Fibroblast of skin of abdomen (primary cell): Measurements from ENCODE around the gene CCDC124.
"Not testable (repeated sequence)": the region's sequence is repeated elsewhere in the genome, so short reads cannot be mapped to it uniquely, and the experiment has no call there.

Experiments used
- DNase-seq: peaks from one replicate; pipeline ENCODE4 v3.0.0-alpha.2; 2013

CCDC124 gene

DNA sequence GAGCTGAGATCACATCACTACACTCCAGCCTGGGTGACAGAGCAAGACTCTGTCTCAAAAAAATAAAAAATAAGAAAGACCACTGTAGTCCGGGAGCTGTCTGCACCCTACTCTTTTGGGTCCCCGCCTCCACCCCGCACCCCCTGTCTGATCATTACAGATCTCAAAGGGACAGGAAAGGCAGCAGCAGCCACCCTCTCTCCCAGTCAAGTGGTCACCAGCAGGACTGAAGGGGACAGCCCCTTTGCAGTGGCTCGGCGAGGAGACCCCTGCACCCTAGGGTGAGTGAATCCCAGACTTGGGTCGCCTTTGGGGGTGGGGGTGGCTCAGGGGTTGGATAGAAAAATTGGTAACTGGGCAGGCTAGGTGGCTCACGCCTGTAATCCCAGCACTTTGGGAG lies 21.6 kb downstream of the CCDC124 start:
- no peak for DNase-seq

DNA sequence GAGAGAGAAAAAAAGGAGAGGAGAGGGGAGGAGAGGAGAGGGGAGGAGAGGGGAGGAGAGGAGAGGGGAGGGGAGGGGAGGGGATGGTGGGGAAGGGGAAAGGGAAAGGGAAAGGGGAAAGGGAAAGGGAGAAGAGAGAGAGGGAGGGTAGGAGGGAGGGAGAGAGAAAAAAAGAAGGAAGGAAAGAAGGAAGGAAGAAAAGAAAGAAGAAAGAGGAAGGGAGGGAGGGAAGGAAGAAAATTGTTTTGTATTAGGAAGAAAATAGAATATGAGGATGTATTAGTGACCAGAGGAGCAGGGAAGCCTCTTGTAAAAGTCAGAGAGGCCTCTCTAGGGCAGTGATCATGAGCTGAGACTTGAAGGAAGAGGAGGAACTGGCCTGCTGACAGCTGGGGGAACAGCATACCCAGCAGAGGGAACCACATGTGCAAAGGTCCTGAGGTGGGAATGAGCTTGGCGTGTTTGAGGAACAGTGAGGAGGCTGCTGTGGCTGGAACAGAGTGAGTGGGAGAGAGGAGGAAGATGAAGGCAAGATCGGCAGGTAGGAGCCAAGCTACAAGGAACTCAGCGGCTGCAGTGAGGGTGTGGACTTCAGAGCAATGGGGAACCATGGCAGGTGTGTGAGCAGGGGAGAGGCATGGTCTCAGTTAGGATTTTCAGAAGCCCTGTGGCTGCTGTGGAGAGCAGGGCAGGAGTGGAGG lies 24.5 kb downstream of the CCDC124 start:
- DNase-seq, result no peak

DNA sequence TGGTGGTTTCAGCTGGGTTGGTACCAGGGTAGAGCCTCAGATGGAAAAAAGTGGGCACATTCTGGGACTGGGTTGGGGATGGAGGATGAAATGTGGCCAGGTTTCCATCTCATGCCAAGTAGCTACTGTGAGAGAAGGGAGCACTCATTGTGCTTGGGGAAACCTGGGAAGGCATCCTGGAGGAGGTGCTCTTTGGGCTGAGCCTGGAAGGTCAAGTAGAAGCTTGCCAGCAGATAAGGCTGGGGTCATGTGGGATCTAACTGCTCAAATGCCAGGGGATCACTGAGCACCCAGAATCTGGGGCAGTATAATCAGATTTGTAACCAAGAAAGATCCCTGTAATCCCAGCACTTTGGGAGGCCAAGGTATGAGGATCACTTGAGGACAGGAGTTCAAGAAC lies 25.1 kb downstream of the CCDC124 start:
- DNase-seq, result no peak

DNA sequence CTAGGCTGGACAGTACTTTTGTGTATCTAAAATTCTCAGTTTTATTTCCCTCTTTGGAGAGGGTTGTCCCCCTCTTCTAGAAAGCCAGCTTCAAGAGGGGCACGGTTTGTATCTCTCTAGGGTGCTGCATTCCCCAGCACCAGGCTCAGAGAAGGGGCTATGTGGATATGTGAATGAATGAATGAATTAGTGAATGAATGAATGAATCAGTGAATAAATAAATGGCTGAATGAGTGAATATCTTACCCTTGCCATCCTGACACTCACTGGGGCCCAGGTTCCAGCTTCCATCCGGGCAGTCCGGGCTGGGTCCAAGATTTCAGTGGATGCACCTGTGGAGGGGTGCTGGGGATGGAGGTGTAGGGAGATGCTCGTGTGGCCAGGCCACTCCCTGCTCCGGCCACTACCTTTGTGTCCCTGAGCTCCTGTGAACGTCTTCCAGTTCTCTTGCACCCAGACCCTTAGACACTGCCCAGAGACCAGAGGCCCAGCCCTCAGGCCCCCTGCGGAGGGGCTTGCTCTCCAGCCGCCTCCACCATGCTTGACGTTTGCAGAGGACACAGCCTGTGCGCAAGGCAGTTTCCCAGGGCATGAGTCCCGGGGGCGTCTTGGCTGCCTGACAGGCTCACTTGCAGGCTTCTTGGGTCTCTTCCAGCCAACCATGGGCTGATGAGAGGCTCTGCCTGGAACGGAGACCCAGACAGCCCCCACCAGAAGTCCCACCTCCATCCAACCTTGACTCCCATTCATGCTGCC lies 31.3 kb downstream of the CCDC124 start:
- no peak for DNase-seq

DNA sequence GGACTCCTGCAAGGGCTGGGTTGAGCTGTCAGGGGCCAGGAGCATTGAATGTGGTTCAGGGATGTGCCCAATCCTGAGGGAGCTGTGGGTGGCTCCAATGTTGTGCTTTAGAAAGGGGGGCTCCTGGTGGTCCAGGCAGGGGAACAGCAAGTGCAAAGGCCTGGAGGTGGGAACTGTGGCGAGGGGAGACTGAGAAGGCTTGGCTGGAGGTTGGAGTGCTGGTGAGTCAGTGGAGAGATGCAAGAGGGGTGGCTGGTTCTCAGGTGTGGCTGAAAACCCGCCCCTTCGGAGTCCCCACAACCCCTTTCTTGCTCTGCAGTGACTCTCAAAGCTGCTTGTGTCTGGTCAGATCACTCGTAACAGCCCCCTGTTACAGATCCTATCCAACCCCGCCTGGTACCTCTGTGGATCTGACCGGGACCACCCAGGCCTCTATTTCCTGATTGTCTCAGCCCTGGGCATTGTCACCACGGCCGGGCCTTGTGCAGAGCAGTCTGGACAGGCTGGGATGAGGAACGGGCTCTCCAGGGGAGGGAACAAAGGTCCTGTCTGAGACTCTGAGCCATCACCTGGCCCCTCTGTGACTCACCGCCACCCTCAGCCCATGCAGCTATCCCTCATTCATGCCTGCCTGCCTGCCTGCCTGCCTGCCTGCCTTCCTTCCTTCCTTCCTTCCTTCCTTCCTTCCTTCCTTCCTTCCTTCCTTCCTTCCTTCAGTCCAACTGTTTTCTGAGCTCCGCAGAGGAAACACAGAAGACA lies 32.7 kb downstream of the CCDC124 start:
- no peak for DNase-seq

DNA sequence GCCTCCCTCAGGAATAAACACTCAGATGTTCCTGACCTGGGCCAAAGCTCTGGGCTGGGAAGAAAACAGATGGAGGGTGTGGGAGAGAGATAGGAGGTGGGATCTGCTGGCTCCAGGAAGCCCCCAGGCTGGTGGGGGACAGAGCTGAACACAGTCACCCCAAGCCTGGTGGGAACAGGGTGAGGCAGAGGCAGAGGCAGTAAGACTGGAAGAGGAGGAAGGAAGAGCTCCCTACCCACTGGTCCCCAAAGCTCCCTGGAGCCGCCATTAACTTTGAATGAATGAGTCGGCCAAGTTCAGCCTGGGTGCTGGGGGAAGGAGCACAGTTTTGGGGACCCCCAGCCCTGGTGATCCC lies 33.3 kb downstream of the CCDC124 start:
- DNase-seq, result no peak

DNA sequence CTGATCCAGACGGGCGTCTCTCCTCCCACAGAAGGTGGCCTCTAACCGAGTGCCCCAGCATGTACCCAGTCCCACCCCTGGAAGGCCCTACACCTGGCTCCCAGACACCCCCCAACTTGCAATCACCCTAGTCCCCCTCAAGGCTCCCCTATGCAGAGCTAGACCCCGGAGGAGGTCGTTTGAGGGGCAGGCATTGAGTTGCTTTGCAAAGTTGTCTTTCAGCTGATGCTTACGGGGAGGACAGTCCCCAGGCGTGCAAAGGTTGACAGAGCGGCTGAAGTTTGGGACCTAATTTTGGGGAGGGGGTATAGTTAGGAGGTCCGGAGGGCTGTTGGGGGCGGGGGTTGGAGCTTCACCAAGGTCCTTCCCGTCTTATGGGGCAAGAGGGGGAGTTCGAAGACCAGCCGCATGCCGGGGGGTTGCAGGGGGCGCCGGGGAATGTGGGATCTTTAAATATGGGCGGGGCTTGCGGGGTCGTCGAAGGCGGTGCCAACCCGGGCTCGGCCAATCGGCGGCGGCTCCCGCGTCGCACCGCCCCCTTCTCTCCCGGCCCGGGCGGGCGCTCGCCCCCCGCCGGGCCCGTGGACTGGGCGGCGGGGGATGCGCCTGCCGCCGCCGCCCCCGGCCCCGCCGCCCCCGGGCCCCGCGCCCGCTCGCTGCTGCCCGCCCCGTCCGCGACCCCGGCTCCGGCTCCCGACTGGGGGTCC lies 33.9 kb downstream of the CCDC124 start, which contains the start of gene KCNN1:
TSS of gene KCNN1 (plus strand) at position 558 of the 707 bp plus-strand sequence. CDS start 6,782 bp downstream, outside the sequence.
- no peak for DNase-seq

DNA sequence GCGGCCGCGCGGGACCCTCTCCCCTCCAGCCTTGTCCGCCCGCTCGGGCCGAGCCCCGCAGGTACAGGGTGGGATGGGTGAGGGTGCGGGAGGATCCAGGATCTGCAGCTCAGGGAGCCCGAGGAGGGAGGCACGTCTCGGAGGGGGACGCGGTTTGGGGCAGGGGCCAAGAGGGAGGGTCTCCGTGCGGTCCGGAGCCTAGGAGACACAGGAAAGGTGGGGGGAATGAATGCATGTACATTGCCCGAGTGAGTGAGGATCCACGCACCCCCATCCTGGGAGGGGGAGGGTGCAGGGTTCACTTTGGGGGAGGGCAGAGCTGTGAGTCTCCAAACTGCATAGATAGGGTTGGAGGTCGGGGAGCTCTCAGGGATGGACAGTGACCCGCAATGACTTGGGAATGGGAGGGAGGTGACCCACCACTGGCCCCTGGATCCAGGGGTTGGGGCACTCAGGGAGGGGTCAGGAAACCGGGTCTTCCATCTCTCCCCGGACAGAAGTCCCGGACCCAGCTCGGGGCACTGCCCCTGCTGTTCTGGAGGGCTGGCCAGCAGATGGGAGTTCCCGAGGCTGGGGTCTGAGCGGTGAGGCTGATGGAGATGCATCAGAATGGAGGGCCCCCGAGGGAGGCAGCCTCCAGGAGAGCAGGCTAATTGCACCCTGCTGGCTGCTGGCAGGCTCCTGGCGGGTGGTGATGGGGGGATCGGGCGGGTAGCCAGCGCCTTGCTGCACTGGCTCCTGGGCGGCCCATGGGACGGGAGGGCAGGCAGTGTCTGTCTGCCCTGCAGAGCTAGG lies 34.6 kb downstream of the CCDC124 start:
- no peak for DNase-seq

DNA sequence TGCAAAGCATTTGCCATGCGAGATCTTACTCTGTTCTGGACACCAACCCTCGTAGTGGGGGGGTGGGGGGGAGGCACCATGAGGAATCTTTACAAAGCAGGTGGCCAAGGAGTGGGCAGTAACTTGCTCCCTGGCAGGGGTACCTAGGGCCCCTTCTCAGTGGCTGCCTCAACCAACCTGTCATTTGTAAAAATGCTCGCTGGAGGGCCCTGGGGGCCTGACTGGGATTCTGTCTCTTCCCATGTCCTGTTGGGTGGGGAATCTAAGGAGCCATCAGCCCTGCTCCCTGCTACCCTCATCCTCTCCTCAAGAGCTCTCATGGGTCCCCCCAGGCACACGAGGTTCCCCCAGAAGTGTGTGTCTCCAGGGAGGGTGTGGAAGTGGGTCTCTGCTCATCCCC lies 35.5 kb downstream of the CCDC124 start:
- DNase-seq, result no peak

DNA sequence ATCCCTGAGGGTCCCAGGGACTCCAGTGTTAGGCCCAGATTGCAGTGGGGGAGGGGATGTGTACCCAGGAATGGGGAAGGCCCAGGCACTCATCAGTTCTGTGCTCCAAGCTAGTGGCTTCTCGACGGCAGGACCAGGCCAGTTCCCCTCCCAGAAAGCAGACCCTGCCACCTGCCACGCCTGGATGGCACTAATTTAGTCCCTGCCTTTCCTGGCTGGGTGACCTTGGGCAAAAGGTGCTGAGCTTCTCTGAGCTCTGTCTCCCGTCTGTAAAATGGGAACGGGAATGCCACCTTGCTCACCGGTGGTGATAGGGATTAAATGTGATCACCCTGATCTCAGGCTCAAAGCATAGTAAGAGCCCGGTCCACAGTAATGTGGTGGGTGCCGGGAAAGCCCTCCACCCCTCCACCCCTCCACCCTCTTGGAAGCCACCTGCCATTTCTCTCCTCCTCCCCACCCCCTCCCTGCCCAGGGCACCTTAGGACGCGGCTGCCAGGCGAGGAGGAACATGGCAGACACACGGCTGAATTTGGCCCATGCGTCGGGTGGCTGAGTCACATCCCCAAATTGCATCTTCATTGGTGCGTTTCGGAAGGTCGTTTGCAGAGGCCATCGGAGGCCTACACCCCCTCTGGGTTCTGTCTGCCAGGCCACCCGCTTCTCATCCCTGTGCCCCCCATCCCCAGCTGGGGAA lies 36.4 kb downstream of the CCDC124 start:
- no peak for DNase-seq

DNA sequence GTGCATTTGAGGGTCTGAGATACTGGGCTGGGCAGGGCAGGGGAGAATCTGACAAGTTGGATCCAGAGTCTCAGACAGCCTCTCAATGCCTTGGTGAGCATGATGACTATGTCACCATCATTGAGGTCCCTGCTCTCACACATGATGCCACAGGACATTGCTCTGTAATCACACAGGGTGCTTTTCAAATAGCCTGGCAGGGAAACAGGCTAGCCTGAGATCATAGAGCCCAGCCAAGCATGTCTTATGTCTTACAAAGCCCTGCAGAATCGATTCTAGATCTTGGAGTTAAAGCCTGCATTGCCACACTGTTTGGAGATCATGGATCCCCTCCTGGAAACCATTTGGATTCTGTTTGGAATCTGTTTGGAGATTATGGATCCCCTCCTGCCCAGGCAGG lies 39.4 kb downstream of the CCDC124 start:
- no peak for DNase-seq

DNA sequence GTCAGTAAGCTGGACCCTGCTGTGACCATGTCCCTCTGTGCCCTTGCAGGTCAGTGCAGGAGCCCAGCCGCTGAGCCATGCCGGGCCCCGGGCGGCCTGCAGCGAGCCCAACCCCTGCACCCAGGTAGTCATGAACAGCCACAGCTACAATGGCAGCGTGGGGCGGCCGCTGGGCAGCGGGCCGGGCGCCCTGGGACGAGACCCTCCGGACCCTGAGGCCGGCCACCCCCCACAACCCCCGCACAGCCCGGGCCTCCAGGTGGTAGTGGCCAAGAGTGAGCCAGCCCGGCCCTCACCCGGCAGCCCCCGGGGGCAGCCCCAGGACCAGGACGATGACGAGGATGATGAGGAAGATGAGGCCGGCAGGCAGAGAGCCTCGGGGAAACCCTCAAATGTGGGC lies 40.9 kb downstream of the CCDC124 start:
- no peak for DNase-seq

DNA sequence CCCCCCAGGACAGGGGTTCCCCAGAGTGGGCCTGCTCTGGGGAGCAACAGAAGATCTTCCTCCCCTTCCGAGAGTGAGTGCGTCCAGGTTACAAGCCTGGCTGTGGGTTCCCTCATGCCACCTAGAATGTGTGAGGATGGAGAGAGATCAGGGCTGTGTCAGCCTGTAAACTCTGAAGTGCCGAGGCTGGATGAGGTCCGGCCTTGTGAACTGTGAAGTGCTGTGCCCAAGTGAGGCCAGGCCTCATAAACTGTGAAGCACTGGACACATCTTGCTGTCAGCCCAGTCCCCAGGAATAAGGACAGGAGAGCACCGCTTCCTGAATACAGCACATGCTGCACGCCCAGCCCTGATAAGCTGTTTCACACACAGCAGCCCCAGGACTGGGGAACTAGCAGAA lies 41.7 kb downstream of the CCDC124 start:
- no peak for DNase-seq

DNA sequence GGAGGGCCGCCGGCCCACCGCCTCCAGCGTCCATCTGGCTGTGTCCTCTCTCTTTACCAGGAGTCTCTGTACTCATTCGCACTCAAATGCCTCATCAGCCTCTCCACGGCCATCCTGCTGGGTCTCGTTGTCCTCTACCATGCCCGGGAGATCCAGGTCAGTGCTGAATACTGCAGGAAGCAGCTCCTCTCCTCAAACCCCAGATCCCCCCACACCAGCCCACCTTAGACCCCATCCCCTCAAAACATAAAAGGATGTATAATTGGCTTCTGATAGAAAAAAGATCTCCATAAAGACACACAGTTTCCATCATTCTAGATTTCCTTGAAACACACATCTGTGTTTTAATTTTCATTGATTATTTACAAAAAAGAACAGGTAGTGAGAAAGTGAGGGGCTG lies 42.2 kb downstream of the CCDC124 start:
- no peak for DNase-seq

DNA sequence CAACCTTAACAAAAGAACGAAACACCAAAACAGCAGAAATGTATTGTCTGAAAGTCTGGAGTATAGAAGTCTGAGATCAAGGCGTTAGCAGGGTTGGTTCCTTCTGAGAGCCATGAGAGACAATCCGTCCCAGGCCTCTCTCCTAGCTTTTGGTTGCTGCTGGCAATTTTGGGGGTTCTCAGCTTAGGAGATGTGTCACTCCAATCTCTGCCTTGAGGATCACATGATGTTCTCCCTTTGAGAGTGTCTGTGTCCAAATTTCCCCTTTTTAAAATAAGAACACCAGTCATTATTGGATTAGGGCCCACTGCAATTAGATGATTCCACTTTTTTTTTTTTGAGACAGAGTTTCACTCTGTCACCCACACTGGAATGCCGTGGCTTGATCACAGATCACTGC lies 44.2 kb downstream of the CCDC124 start:
- no peak for DNase-seq

DNA sequence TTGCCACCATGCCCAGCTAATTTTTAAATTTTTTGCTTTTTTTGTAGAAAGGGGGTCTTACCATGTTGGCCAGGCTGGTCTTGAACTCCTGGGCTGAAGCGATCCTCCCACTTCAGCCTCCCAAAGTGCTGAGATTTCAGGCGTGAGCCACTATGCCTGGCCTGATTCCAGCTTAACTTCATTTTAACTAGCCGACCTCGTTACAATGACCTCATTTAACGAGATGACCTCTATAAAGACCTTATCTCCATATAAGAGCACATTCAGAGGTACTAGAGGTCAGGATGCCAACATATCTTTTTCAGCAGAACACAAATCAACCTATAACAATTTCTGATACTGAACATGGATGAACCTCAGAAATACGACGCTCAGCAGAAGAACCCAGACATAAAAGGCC lies 44.7 kb downstream of the CCDC124 start:
- no peak for DNase-seq

DNA sequence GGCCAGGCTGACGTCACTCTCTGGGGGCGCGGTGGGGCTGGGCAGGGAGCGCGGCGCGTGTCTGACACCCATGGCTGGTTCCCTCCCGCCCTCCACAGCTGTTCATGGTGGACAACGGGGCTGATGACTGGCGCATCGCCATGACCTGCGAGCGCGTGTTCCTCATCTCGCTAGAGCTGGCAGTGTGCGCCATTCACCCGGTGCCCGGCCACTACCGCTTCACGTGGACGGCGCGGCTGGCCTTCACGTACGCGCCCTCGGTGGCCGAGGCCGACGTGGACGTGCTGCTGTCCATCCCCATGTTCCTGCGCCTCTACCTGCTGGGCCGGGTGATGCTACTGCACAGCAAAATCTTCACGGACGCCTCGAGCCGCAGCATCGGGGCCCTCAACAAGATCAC lies 48.8 kb downstream of the CCDC124 start:
- DNase-seq, result no peak

DNA sequence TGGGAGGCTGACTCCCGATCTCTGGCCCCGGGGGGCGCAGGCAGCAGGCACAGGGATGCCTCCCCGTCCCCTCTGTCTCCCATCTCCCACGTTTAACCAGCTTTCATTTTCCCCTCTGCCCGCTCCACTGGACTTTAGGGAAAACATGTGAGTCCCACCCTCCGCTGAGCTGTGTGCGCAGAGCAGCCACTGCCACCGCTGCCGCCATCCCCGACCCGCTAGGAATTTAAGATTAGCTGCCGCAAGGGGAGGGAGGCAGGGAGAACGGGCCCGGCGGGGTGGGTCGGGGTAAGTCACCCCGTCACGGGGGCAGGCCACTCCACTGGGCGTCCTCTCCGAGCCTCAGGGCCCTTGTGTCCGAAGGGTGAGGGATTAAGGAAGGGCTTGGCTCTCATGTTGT lies 49.6 kb downstream of the CCDC124 start:
- no peak for DNase-seq

DNA sequence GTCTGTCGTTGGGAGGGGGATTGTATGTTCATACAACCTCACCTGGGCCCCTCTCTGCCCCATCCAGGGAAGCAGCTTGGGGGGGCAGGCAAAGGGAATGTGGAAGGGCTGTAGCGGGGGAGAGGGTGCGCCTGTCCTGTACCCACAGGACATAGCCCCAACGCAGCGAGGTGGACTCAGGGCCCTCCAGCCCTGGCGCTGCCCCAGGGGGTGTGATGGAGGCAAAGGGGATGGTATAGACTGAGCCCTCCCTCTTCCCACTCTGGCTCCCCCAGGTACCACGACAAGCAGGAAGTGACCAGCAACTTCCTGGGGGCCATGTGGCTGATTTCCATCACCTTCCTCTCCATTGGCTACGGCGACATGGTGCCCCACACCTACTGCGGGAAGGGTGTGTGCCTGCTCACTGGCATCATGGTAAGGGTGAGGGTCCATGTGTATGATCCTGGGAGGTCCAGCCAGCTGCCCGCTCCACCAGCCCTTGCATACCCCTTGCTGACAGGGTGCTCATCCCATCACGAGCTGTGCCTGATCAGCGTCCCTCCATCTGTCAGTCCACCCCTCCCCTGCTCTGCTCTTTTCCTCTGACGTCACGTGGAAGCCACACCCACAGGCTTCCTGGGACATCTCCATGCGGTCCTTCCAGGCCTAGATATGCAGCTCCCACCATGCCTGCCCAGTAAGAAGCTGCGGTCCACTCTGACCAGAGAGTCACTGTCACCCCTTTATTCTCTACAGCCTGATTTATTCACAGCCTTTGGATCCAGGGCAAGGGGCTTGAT lies 52.4 kb downstream of the CCDC124 start:
- no peak for DNase-seq

DNA sequence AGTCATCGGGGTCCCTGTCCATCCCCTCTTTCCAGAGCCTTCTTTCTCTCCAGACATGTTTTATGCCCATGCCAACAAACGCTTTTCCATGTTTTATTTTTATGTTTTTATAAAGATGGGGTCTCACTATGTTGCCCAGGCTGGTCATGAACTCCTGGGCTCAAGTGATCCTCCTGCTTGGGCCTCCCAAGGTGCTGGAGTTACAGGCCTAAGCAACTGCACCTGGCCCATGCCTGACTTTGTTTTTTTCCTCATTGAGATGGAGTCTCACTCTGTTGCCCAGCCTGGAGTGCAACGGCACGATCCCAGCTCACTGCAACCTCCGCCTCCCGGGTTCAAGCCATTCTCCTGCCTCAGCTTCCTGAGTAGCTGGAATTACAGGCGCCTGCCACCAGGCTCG lies 53.8 kb downstream of the CCDC124 start:
- not testable (repeated sequence) for DNase-seq

DNA sequence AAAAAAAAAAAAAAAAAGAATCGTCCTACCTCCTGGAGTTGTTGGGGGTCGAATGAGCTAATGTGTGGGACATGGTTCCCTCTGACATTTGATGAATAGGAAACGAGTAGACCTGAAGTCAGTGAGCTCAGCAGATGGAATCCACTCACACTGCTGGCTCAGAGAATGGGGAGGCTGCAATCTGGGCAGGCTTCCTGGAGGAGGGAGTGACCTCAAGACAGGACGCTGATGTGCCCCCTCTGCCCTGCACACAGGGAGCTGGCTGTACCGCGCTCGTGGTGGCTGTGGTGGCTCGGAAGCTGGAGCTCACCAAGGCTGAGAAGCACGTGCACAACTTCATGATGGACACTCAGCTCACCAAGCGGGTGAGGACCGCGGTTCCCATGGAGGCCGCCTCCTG lies 55.3 kb downstream of the CCDC124 start:
- DNase-seq, result no peak
